HCT116 (cell line): ENCODE data around the gene ZSCAN1. TPM values are rescaled to one million over a fixed set of nuclear protein-coding genes. Genes with fewer than 3 reads are reported as not detected.

Experiments used
- ATAC-seq: fragments of 200-7000 bp; cut with Tn5 transposase; 2 replicates; pipeline ENCODE4 v1.9.1; 2020; ENCODE audit warnings: mild to moderate bottlenecking, moderate library complexity
- BruUV-seq: library from RNA; stranded (reverse); fragments of 400-500 nt; replicated peaks from 2 replicates; lab custom pipeline; 2021; lab: Mats Ljungman, UMichigan
- CTCF ChIA-PET: fragments of 300-600 bp; sonication (Branson Sonifier 250); formaldehyde crosslinking; loops from one replicate; lab custom pipeline; 2021; ENCODE audit warnings: antibody characterized with exemption; lab: Charles Lee
- POLR2A ChIA-PET: fragments of 300-600, 350-600 bp; sonication (Branson Sonifier 250); formaldehyde crosslinking; loops from one replicate; lab custom pipeline; 2021; ENCODE audit warnings: antibody characterized with exemption; lab: Charles Lee
- RAD21 ChIA-PET, 2 experiments: fragments of 300-600 bp; sonication (Branson Sonifier 250); formaldehyde crosslinking; loops; one replicate each; lab custom pipeline; 2023; ENCODE audit warnings: low total read pairs in 2 of 2; ENCODE audit not compliant: uncharacterized antibody in 2 of 2, unreplicated experiment in 2 of 2, low non-redundant PET in 1 of 2; lab: Charles Lee
- DNase-seq: peaks from one replicate; pipeline ENCODE4 v3.0.0-alpha.2; 2010; ENCODE audit warnings: low read depth, low spot score
- H2AFZ ChIP-seq: fragments of 200-600 bp; shearing (Covaris generic), sonication (generic); 2 replicates; pipeline ENCODE4 v1.6.1; 2017; ENCODE audit warnings: low read depth, mixed run types, mixed read lengths, antibody characterized with exemption, low read length; ENCODE audit not compliant: poor library complexity, severe bottlenecking
- H3K27ac ChIP-seq: 2 replicates; pipeline ENCODE4 v1.5.1; 2012; ENCODE audit warnings: low read depth, low read length
- H3K27me3 ChIP-seq: fragments of 200-600 bp; sonication (generic); 2 replicates; pipeline ENCODE4 v1.6.1; 2016; ENCODE audit warnings: mixed run types, low read length, mixed read lengths; ENCODE audit not compliant: insufficient read depth
- H3K36me3 ChIP-seq, 2 experiments: fragments of 200-500 bp in 1 of 2; fragments of 200-600 bp in 1 of 2; sonication (Bioruptor generic) in 1 of 2; sonication (generic) in 1 of 2; 2 replicates each; pipeline versions ENCODE4 v1.5.1 to v1.6.1; 2014 to 2016; ENCODE audit warnings: low read length in 2 of 2, inconsistent platforms in 1 of 2, mixed read lengths in 1 of 2, mixed run types in 1 of 2; ENCODE audit not compliant: insufficient read depth in 2 of 2, control insufficient read depth in 1 of 2
- H3K4me1 ChIP-seq, 2 experiments: fragments of 200-600 bp in 1 of 2; sonication (generic) in 1 of 2; 2 replicates each; pipeline versions ENCODE4 v1.5.1 to v1.6.1; 2012 to 2017; ENCODE audit warnings: low read length in 2 of 2, inconsistent platforms in 1 of 2, mild to moderate bottlenecking in 1 of 2, mixed read lengths in 1 of 2, mixed run types in 1 of 2, moderate library complexity in 1 of 2; ENCODE audit not compliant: insufficient read depth in 2 of 2, control insufficient read depth in 1 of 2
- H3K4me2 ChIP-seq: fragments of 200-600 bp; sonication (generic); 2 replicates; pipeline ENCODE4 v1.6.1; 2017; ENCODE audit warnings: mixed run types, low read length, mixed read lengths
- H3K4me3 ChIP-seq, 2 experiments: fragments of 200-600 bp in 1 of 2; sonication (generic) in 1 of 2; replicated peaks in 1 of 2; 2 replicates each; pipeline ENCODE4 v1.5.1; 2011 to 2016; ENCODE audit warnings: low read length in 2 of 2, control low read depth in 1 of 2, low read depth in 1 of 2, mild to moderate bottlenecking in 1 of 2, mixed read lengths in 1 of 2, mixed run types in 1 of 2
- H3K79me2 ChIP-seq: fragments of 200-600 bp; sonication (generic); 2 replicates; pipeline ENCODE4 v1.6.1; 2017; ENCODE audit warnings: mild to moderate bottlenecking, mixed run types, low read length, moderate library complexity, mixed read lengths; ENCODE audit not compliant: insufficient read depth
- H3K9ac ChIP-seq: fragments of 200-600 bp; sonication (generic); 2 replicates; pipeline ENCODE4 v1.6.1; 2016; ENCODE audit warnings: low read length, mixed read lengths
- H3K9me2 ChIP-seq: fragments of 200-600 bp; sonication (generic), shearing (Covaris generic); 2 replicates; pipeline ENCODE4 v1.6.1; 2017; ENCODE audit warnings: mixed run types, mild to moderate bottlenecking, moderate library complexity; ENCODE audit not compliant: insufficient read depth
- H3K9me3 ChIP-seq, 2 experiments: fragments of 200-500 bp in 1 of 2; fragments of 200-600 bp in 1 of 2; sonication (Bioruptor generic) in 1 of 2; sonication (generic) in 1 of 2; 2 replicates each; pipeline ENCODE4 v1.6.1; 2014 to 2017; ENCODE audit warnings: low read length in 2 of 2, mixed read lengths in 2 of 2, inconsistent platforms in 1 of 2, low read depth in 1 of 2, mild to moderate bottlenecking in 1 of 2, mixed run types in 1 of 2, moderate library complexity in 1 of 2; ENCODE audit not compliant: control insufficient read depth in 1 of 2, insufficient read depth in 1 of 2
- H4K20me1 ChIP-seq: fragments of 200-600 bp; sonication (generic), shearing (Covaris generic); 2 replicates; pipeline ENCODE4 v1.6.1; 2017; ENCODE audit warnings: mixed run types, mild to moderate bottlenecking, moderate library complexity; ENCODE audit not compliant: insufficient read depth
- ATF3 ChIP-seq: IDR thresholded peaks from 2 replicates; pipeline ENCODE4 v1.6.1; 2012
- CBX3 ChIP-seq: IDR thresholded peaks from 2 replicates; pipeline ENCODE4 v1.6.1; 2012; ENCODE audit warnings: low read depth
- CEBPB ChIP-seq: IDR thresholded peaks from 2 replicates; pipeline ENCODE4 v1.6.1; 2012; ENCODE audit warnings: low read depth
- EGR1 ChIP-seq: IDR thresholded peaks from 2 replicates; pipeline ENCODE4 v1.6.1; 2012; ENCODE audit warnings: low read depth
- ELF1 ChIP-seq: IDR thresholded peaks from 2 replicates; pipeline ENCODE4 v1.6.1; 2012; ENCODE audit warnings: low read depth, borderline replicate concordance
- EZH2phosphoT487 ChIP-seq: fragments of 200-600 bp; IDR thresholded peaks from 2 replicates; pipeline ENCODE4 v1.6.1; 2018; ENCODE audit warnings: antibody characterized with exemption, borderline replicate concordance
- JUND ChIP-seq: IDR thresholded peaks from 2 replicates; pipeline ENCODE4 v1.6.1; 2012
- MAX ChIP-seq: IDR thresholded peaks from 2 replicates; pipeline ENCODE4 v1.6.1; 2012
- POLR2A ChIP-seq: IDR thresholded peaks from 2 replicates; pipeline ENCODE4 v1.7.0; 2011; ENCODE audit warnings: borderline replicate concordance; ENCODE audit not compliant: insufficient read depth, insufficient read length; ENCODE audit errors: extremely low read depth
- POLR2AphosphoS5 ChIP-seq: IDR thresholded peaks from 2 replicates; pipeline ENCODE4 v1.6.1; 2011; ENCODE audit warnings: mild to moderate bottlenecking, low read depth, low read length, moderate library complexity
- SIN3A ChIP-seq: IDR thresholded peaks from 2 replicates; pipeline ENCODE4 v1.6.1; 2012; ENCODE audit warnings: low read depth
- SP1 ChIP-seq: IDR thresholded peaks from 2 replicates; pipeline ENCODE4 v1.6.1; 2012; ENCODE audit warnings: low read depth
- SRF ChIP-seq: IDR thresholded peaks from 2 replicates; pipeline ENCODE4 v1.6.1; 2012; ENCODE audit warnings: low read depth
- ZFX ChIP-seq: fragments of 450-650 bp; IDR thresholded peaks from 2 replicates; pipeline ENCODE4 v1.6.1; 2017
- intact Hi-C: fragments of 100-400 bp; cut with micrococcal nuclease; formaldehyde crosslinking; loops from 2 replicates; pipeline ENCODE4 v1.10.0; 2022
- total RNA-seq: library from RNA; stranded (reverse); gene quantifications from one replicate; pipeline ENCODE4 v1.2.1, GENCODE V29; 2021; ENCODE audit not compliant: unreplicated experiment

ZSCAN1 gene
- total RNA-seq, 1 experiment from 2014 or later = not detected

- no TSS peak for BruUV-seq
- Histone ChIP-seq H3K4me1 (no peaks in the 10 kb centered on the region), H4K20me1 (no peaks in the 10 kb centered on the region), H2AFZ (no peak overlapping the region), H3K79me2 (no peaks in the 10 kb centered on the region), H3K9me2 (no peaks in the 10 kb centered on the region), H3K27ac (no peak overlapping the region), H3K9me3 (peaks cover 0 to 17% of the 10 kb centered on the region in 2 experiments; a peak in 2 of 4 replicates), H3K27me3 (no peaks in the 10 kb centered on the region), H3K4me3 (no peak overlapping the region), H3K36me3 (no peaks in the 10 kb centered on the region), H3K9ac (no peak overlapping the region), H3K4me2 (no peak overlapping the region)
- intact Hi-C loops = no loop called here
- RAD21 ChIA-PET = no interaction called here
- POLR2A ChIA-PET = no interaction called here
- TF ChIP-seq ZFX (no peak), SP1 (no peak)
- CTCF ChIA-PET = no interaction called here
- DNase-seq = no peak
- ATAC-seq = no peak
Observed at GRCh38 chr19:58045411-58046050, 11.7 kb downstream of the ZSCAN1 start.

GRCh38 chr19:58046856-58047255 is 13.0 kb downstream of the ZSCAN1 start:
- Histone ChIP-seq H3K27me3 (no peaks in the 10 kb centered on the region), H3K36me3 (no peaks in the 10 kb centered on the region), H3K4me3 (no peak overlapping the region)
- no peak for TF ChIP-seq CEBPB
- no peak for TF ChIP-seq SIN3A
- no peak for TF ChIP-seq JUND
- no peak for TF ChIP-seq ZFX
- no peak for TF ChIP-seq CBX3
- no peak for TF ChIP-seq MAX
- no peak for TF ChIP-seq POLR2A
- TF ChIP-seq SRF = no peak
- no peak for TF ChIP-seq POLR2AphosphoS5
- no peak for TF ChIP-seq ELF1
- TF ChIP-seq EZH2phosphoT487 = no peak
- TF ChIP-seq ATF3 = no peak
- no peak for TF ChIP-seq SP1
- no peak for TF ChIP-seq EGR1
- TF ChIP-seq, all 23 proteins: peak for 0
- Histone ChIP-seq H3K79me2 (no peaks in the 10 kb centered on the region), H3K9me3 (peaks cover 0 to 21% of the 10 kb centered on the region in 2 experiments; a peak in 2 of 4 replicates), H3K27ac (no peak overlapping the region), H3K4me2 (no peak overlapping the region), H4K20me1 (no peaks in the 10 kb centered on the region), H2AFZ (no peak overlapping the region), H3K9ac (no peak overlapping the region), H3K4me1 (no peaks in the 10 kb centered on the region), H3K9me2 (no peaks in the 10 kb centered on the region)
- ChIA-PET RAD21 (no interaction called here), POLR2A (no interaction called here), CTCF (no interaction called here)
- DNase-seq (no peak), ATAC-seq (no peak)
- intact Hi-C loops = no loop called here
- no TSS peak for BruUV-seq
